ENCODE measurements around the gene FUT7.
A peak's percentile ranks its signal among the peaks of the same experiment; 100 is the strongest.

FUT7 gene

DNA sequence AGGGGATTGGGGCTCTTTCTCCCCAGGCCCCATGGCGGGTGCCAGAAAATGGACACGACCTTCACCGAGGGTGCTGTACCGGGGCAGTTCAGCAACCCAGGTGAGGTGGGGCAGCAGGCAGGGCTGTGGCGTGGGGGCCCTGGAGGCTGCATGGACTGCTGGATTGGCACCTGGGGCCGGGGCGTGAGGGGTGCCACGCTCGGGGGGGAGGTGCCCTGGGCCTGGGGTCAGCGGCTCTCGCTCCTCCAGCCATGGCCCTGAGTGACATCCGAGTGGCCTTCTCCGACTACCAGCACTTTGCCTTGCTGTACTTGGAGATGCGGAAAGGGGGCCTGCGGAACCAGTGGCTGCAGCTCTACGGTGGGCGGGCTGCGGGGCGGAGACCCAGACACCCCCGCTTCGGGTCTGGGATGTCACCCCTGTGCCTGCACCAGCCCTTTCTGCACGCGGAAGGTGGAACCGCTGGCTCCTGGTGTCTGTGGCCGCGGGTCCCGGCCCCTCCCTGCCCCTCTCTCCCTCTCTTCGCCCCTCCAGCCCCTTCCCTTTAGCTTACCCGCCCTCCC, 47.3 kb downstream of the FUT7 start (continued):
- TF ChIP-seq, protein P1, sequence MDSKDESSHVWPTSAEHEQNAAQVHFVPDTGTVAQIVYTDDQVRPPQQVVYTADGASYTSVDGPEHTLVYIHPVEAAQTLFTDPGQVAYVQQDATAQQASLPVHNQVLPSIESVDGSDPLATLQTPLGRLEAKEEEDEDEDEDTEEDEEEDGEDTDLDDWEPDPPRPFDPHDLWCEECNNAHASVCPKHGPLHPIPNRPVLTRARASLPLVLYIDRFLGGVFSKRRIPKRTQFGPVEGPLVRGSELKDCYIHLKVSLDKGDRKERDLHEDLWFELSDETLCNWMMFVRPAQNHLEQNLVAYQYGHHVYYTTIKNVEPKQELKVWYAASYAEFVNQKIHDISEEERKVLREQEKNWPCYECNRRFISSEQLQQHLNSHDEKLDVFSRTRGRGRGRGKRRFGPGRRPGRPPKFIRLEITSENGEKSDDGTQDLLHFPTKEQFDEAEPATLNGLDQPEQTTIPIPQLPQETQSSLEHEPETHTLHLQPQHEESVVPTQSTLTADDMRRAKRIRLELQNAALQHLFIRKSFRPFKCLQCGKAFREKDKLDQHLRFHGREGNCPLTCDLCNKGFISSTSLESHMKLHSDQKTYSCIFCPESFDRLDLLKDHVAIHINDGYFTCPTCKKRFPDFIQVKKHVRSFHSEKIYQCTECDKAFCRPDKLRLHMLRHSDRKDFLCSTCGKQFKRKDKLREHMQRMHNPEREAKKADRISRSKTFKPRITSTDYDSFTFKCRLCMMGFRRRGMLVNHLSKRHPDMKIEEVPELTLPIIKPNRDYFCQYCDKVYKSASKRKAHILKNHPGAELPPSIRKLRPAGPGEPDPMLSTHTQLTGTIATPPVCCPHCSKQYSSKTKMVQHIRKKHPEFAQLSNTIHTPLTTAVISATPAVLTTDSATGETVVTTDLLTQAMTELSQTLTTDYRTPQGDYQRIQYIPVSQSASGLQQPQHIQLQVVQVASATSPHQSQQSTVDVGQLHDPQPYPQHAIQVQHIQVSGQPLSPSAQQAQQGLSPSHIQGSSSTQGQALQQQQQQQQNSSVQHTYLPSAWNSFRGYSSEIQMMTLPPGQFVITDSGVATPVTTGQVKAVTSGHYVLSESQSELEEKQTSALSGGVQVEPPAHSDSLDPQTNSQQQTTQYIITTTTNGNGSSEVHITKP (tag by site-specific recombination; IDR thresholded peaks at IDR 0.05): no peak
- no peak for TF ChIP-seq ZNF549 (tag by site-specific recombination; IDR thresholded peaks at IDR 0.05)
- no peak for TF ChIP-seq SCRT1 (tag by site-specific recombination; IDR thresholded peaks at IDR 0.05; ENCODE audit: borderline replicate concordance)
- no peak for TF ChIP-seq ZNF544 (tag by site-specific recombination; IDR thresholded peaks at IDR 0.05)
- no peak for TF ChIP-seq HOXC10 (CRISPR knock-in tag; IDR thresholded peaks at IDR 0.05)
- no peak for TF ChIP-seq ZXDB (tag by site-specific recombination; IDR thresholded peaks at IDR 0.05)
- TF ChIP-seq ZNF785 (tag by site-specific recombination; IDR thresholded peaks at IDR 0.05): no peak
- TF ChIP-seq, protein P2, sequence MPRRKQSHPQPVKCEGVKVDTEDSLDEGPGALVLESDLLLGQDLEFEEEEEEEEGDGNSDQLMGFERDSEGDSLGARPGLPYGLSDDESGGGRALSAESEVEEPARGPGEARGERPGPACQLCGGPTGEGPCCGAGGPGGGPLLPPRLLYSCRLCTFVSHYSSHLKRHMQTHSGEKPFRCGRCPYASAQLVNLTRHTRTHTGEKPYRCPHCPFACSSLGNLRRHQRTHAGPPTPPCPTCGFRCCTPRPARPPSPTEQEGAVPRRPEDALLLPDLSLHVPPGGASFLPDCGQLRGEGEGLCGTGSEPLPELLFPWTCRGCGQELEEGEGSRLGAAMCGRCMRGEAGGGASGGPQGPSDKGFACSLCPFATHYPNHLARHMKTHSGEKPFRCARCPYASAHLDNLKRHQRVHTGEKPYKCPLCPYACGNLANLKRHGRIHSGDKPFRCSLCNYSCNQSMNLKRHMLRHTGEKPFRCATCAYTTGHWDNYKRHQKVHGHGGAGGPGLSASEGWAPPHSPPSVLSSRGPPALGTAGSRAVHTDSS (tag by site-specific recombination; IDR thresholded peaks at IDR 0.05): no peak
- TF ChIP-seq ZNF843 (tag by site-specific recombination; IDR thresholded peaks at IDR 0.05): no peak
- no peak for TF ChIP-seq ZNF302 (tag by site-specific recombination; IDR thresholded peaks at IDR 0.05; ENCODE audit: low read depth)
- TF ChIP-seq, protein P3, sequence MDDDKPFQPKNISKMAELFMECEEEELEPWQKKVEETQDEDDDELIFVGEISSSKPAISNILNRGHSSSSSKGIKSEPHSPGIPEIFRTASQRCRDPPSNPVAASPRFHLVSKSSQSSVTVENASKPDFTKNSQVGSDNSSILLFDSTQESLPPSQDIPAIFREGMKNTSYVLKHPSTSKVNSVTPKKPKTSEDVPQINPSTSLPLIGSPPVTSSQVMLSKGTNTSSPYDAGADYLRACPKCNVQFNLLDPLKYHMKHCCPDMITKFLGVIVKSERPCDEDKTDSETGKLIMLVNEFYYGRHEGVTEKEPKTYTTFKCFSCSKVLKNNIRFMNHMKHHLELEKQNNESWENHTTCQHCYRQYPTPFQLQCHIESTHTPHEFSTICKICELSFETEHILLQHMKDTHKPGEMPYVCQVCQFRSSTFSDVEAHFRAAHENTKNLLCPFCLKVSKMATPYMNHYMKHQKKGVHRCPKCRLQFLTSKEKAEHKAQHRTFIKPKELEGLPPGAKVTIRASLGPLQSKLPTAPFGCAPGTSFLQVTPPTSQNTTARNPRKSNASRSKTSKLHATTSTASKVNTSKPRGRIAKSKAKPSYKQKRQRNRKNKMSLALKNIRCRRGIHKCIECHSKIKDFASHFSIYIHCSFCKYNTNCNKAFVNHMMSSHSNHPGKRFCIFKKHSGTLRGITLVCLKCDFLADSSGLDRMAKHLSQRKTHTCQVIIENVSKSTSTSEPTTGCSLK (tag by site-specific recombination; IDR thresholded peaks at IDR 0.05): no peak
- TF ChIP-seq ZNF292 (tag by site-specific recombination; IDR thresholded peaks at IDR 0.05; ENCODE audit: borderline replicate concordance, low read depth): no peak
- no peak for TF ChIP-seq ZNF37A (tag by site-specific recombination; IDR thresholded peaks at IDR 0.05)
- TF ChIP-seq, protein P4, sequence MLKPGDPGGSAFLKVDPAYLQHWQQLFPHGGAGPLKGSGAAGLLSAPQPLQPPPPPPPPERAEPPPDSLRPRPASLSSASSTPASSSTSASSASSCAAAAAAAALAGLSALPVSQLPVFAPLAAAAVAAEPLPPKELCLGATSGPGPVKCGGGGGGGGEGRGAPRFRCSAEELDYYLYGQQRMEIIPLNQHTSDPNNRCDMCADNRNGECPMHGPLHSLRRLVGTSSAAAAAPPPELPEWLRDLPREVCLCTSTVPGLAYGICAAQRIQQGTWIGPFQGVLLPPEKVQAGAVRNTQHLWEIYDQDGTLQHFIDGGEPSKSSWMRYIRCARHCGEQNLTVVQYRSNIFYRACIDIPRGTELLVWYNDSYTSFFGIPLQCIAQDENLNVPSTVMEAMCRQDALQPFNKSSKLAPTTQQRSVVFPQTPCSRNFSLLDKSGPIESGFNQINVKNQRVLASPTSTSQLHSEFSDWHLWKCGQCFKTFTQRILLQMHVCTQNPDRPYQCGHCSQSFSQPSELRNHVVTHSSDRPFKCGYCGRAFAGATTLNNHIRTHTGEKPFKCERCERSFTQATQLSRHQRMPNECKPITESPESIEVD (tag by site-specific recombination; IDR thresholded peaks at IDR 0.05): no peak

DNA sequence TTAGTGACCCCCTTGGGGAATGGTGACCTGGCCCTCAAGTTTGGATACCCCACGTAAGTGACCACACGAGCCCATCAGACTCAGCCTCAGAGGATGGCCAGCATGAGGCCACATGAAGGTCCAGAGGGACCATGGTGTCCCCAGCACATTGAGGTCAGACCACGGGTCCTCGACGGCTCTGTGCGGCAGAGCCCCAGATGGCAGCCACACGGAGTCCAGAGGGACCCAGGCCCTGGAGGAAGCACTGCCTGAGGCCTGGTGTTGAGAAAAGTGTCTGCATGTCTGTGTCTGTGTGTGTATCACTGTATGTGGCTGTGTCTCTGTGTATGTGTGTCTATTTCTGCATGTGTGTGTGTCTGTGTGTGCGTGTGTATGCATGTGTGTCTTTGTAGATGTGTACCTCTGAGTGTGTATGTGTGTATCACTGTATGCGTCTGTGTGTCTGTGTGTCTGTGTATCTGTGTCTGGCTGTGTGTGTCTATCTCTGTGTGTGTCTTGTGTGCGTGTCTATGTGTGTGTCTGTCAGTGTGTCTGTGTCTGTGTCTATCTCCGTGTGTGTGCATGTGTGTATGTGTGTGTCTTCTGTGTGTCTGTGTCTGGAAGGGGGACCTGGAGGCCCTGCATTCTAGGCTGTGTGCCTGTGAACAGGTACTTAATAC, 48.1 kb downstream of the FUT7 start:
- no peaks in the 10 kb centered on the region for H3K4me1 ChIP-seq (ENCODE audit: control insufficient read depth, insufficient read depth, low read length)
- no peak overlapping the region for H3K27ac ChIP-seq (ENCODE audit: extremely low read depth, low read depth, low read length)
- no peaks in the 10 kb centered on the region for H3K36me3 ChIP-seq (ENCODE audit: control insufficient read depth in 2 of 2, insufficient read depth in 1 of 2, low read length in 2 of 2)
- CTCF ChIA-PET: no interaction called here
- POLR2A ChIA-PET: no interaction called here
- no peak overlapping the region for H3K4me3 ChIP-seq (ENCODE audit: low read depth, low read length)
- H3K9me3 ChIP-seq (ENCODE audit: control insufficient read depth, insufficient read depth, low read depth, low read length): no peaks in the 10 kb centered on the region
- TF ChIP-seq ZNF311 (tag by site-specific recombination; IDR thresholded peaks at IDR 0.05; ENCODE audit: borderline replicate concordance) (peak; percentile 90; the same call in 1 of the 2 replicates), ZNF521 (tag by site-specific recombination; IDR thresholded peaks at IDR 0.05) (0 out of 2 replicates have a peak, but pooled peaks have one; percentile 35), ZNF473 (tag by site-specific recombination; IDR thresholded peaks at IDR 0.05) (0 out of 2 replicates have a peak, but pooled peaks have one; percentile 54), ZNF777 (tag by site-specific recombination; IDR thresholded peaks at IDR 0.05; ENCODE audit: borderline replicate concordance) (0 out of 2 replicates have a peak, but pooled peaks have one; percentile 47), ZNF561 (tag by site-specific recombination; IDR thresholded peaks at IDR 0.05; ENCODE audit: borderline replicate concordance) (no peak), ZNF785 (tag by site-specific recombination; IDR thresholded peaks at IDR 0.05) (0 out of 2 replicates have a peak, but pooled peaks have one; percentile 36), ZNF544 (tag by site-specific recombination; IDR thresholded peaks at IDR 0.05) (0 out of 2 replicates have a peak, but pooled peaks have one; percentile 53), ZNF140 (tag by site-specific recombination; IDR thresholded peaks at IDR 0.05) (no peak), KLF1 (tag by site-specific recombination; IDR thresholded peaks at IDR 0.05) (peak; percentile 25; the same call in 1 of the 2 replicates)
- TF ChIP-seq, protein P5, sequence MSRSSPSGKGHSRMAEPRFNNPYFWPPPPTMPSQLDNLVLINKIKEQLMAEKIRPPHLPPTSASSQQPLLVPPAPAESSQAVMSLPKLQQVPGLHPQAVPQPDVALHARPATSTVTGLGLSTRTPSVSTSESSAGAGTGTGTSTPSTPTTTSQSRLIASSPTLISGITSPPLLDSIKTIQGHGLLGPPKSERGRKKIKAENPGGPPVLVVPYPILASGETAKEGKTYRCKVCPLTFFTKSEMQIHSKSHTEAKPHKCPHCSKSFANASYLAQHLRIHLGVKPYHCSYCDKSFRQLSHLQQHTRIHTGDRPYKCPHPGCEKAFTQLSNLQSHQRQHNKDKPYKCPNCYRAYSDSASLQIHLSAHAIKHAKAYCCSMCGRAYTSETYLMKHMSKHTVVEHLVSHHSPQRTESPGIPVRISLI (tag by site-specific recombination; IDR thresholded peaks at IDR 0.05): no peak
- TF ChIP-seq, protein P6, sequence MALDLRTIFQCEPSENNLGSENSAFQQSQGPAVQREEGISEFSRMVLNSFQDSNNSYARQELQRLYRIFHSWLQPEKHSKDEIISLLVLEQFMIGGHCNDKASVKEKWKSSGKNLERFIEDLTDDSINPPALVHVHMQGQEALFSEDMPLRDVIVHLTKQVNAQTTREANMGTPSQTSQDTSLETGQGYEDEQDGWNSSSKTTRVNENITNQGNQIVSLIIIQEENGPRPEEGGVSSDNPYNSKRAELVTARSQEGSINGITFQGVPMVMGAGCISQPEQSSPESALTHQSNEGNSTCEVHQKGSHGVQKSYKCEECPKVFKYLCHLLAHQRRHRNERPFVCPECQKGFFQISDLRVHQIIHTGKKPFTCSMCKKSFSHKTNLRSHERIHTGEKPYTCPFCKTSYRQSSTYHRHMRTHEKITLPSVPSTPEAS (tag by site-specific recombination; IDR thresholded peaks at IDR 0.05): peak; percentile 96

Measured in HEK293 (cell line).